NCI-H2196 treated with DMSO at 0.1 percent for 48 hours (cell line): ENCODE data around the gene NAPA.

Source experiments
- DNase-seq: peaks from one replicate; lab custom pipeline; 2025; ENCODE audit not compliant: unreplicated experiment; lab: John Stamatoyannopoulos, UW

Gene NAPA

DNA sequence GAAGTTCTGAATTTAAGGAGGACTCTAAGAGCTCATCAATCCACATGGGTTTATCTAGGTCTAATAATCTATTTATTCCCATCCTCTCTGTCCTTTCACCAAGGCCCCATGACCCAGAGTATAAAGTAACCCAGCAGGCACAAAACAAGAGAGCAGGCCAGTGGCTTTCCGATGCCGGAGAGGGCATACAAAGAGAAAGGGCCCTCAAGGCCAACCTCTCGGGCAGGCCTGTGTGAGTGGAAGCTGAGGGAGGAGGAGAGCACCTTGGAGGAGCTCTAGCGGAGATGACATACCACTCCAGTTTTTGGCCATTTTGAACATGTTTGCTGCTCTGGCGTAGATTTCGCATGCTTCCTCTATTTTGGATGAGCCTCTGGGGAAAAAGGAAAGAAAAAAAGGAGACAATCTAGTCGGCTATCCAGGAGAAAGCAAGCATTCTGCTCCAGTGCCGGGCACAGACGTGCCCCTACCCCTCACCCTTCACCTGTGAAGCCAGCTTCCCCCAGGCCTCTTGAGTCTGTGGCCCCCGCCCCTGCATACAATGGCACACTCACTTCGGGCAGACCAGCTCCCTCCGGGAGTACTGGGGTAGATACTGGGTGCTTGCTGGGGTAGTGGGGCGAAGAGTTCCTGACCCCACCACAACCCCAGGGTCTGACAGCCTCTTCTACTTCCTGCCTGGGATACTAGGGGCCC lies 11.6 kb downstream of the NAPA start:
- DNase-seq: no peak

DNA sequence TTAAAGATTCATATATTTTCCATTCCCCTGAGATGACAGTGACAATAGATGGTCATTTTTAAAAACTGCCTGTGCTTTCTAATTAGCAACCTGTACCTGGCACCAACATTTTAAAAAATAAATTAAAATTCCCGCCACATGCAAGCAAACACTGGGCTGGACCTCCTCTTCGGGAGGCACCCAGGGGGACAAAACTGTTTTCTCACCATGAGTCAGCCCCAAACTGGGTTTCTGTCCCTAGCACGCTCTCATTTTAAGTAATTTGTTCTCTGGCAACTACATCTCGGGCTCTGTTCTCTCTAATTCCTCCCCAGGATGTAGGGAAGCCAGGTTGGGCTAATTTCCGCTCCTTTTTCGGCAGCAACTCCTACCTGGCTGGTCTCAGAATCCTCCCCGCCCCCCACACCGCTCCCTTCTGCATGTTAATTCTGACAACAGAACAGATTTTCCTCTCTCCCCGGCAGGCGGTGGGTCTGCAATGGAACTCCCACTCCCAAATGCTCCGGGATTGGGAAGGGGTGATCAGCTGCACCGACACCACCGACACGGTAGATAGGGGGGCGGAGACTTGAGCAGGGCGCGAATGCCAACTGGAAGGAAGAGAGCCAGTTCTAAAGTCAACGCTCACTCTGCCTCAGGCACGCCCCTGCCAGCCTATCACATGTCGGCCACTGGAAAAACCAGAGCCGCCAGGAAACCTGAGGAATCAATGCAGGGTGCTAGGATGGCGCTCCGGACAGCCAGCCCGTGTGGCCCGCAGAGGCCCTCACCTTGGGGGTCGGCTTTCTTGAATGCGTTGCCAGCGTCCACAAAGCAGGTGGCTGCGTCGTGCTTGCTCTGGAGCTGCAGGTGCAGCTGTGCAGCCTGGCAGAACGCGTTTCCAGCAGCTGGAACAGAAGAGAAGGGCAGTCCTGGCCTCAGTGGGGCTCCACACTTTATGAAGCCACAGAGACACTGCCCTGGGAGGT lies 14.7 kb downstream of the NAPA start:
- no peak for DNase-seq

DNA sequence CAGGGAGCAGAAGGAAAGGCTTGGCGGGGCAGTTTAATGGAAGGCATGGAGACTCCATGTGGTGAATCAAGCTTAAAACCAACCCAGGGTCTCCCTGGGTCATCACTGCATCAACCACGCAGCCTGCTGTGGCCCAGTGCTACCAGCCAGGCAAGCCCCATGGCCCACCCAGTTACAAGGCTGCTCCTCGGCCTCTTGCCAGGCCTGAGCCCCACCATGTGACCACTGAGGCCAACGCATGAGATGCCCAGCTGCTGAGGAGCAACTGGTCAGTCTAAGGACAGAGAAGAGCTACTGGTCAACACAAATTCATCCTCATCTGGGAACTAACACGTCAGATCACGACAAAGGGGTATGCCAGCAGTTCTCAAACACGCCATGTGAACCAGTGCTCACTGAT lies 15.5 kb downstream of the NAPA start:
- DNase-seq: no peak

DNA sequence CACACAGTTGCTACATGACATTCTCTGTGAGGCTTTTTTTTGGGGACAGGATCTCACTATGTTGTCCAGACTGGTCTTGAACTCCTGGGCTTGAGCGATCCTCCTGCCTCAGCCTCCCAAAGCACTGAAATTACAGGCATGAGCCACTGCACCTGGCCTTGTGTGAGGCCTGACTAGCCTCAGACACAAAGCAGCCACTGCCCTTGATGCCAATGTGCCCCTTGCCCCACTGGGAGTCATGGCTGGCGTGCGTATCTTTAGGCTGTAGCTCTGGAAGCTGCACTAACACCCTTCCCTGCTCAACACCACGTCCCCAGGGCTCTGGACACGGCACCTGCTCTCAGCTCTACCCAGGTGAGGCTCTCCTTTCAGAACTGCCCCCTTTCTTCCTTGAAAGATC lies 16.3 kb downstream of the NAPA start:
- no peak for DNase-seq

DNA sequence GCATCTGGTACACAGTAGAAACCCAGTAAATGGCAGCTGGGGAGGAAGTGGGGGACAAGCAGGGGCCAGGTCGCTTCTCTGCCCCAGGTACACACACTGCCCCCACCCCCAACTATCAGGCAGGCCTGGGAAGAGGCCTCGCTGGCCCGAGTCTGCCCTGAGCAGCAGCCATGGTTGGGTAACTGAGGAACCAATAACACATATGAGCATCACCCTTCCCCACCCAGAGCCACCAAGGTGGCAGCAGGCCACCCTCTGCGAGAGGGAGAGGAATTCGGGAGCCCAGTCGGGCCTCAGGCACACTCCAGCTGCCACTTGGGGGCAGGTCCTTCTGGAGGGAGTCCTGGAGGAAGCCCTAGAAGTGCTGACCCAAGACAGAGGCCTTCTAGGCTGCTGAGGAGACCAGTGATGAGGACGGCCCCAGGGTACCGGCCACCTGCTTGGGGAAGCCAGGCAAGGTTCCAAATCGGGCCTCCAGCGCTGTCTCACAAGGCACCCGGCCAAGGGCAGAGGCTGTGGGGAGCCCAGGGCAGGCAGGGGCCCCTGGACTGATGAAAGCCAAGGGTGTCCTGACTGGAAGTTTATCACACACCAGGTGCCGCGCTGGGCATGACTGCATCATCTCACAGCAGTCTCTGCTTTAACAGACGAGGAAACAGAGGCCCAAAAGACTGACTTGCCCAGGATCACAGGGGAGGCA lies 16.9 kb downstream of the NAPA start:
- no peak for DNase-seq

DNA sequence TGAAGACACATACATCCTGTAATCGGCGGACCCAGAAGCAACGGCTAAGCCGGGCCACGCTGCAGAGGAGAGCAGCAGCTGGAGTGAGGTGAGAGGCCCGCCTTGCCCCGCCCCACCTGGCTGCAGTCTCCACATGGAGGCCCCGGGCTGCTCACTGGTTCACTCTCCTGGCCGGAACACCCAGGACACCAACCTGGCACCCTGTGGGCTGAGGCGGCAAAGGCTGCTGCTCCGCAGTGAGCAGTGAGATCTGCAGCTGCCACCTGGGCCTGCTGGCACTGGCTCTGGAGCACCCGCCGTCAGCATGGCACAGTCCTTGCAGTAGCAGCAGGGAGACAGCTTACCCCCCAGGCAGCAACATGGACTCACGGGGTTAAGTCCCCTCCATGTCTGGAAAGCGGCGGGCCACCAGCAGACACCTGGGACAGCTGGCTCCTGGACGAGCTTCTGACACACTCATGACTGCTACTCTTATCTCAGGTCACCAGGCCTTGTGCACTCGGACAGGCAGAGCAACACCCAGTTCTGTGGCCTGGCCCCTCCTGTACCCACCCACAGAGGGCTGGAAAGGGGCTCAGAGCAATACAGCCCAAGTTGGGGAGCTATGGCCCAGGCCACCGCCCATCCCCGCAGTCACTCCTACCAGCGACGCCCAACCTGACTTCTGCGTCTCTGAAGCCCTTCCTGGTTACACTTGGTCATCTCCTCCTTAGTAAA lies 17.7 kb downstream of the NAPA start:
- DNase-seq: peak; percentile 80

DNA sequence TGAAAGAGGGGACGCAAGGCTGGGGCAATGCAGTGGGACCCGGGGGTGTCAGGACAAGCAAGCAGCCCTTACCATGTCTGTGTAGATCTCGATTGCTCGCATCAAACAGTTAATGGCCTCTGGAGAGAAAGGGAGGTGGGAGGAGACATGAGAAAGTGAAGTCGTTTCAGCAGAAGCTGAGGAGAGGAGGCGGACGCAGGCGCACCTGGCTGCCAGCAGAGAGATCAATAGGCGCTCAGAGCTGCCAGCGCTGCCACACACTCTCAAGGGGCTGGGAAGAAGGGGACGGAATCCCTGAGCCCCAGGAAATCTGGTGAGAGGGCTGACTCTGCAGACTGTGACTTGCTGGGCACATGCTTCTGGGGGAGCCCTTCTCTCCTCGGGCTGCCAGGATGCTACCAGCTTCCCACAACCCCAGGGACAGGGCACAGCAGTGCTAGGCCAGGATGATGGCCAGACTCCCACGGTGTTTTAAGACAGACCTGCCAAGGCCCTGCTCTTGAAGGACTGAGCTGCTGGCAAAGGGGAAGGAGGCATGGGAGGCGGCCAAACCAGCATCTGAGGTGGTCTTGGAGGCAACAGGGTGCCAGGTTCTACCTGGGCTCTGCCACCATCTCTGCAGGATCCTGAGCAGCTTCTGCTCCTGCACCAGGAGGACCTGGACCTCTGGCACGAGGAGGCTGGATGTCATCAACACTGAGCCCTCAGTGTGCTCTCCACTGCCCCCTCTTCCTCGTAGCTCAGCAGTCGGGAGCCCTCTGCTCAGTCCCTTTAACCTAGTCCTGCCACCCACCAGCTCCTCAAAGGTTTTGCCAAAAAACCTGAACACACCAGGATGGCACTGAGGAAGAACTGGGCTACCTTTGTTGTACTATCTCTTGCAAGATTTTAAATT lies 19.1 kb downstream of the NAPA start:
- DNase-seq: no peak

DNA sequence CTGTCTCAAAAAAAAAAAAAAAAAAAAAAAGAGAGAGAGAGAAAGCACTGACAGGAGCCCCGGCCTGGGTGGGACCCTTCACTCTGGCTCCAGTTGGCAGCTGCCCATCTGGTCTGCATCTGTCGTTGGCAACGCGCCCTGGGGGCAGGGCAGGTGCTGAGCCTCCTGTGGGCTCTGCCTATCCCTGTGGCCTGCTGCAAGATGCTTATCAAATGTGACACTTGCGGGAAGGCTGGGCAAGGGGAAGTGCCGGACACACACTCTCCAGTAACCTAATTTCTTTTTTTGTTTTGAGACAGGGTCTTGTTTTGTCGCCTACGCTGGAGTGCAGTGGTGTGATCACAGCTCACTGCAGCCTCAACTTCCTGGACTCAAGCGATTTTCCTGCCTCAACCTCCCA lies 20.1 kb downstream of the NAPA start:
- DNase-seq: peak; percentile 42

DNA sequence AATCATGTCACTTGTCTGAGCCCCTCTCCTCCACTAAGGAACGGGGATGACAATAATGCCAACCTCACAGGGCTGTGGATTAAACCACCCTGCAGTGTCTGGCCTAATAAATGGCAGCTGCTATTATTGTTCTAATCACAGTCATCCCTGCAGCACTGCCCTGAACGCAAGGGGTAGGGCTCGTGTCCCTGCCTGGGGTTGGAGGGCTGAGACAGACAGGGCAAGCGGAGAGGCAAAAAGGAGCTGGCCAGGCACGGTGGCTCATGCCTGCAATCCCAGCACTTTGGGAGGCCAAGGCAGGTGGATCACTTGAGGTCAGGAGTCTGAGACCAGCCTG lies 20.7 kb downstream of the NAPA start:
- DNase-seq: no peak

DNA sequence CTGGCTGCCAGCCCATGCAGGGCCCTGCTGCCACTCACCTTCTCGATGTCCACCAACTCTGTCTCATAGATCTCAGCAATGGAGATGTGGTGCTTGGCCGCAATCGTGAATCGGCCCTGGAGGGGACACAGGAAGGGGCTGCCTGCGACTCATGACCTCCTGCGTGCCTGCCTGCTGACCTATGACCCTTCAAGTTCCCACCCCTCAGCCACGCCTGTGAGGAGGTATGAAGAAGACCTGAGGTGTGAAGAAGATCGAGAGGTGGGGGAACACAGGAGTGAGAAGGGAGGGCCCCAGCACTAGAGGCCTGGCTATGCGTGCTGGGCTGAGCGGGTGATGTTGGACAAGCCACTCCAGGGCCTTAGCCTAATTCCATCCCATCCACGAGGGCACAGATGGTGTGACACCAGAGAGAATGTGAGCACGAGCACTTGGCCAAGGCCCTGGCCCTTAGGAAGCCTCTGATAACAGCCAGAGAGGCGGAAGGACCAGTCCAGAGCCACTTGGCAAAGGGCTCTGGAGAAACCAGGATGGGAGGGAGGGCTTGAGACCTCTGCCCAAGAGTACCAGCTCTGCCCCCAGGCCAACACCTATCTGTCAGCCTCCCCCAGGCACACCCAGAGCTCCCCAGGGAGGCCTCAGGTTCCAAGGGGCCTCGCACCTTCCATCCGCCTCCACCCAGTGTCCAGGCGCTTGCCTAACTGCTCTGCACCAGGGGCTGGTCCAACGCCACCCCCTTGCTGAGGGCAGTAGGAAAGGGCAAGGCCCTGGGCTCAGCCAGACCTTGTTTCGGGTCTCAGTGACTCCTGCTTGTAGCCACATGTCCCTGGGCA lies 21.3 kb downstream of the NAPA start:
- no peak for DNase-seq

DNA sequence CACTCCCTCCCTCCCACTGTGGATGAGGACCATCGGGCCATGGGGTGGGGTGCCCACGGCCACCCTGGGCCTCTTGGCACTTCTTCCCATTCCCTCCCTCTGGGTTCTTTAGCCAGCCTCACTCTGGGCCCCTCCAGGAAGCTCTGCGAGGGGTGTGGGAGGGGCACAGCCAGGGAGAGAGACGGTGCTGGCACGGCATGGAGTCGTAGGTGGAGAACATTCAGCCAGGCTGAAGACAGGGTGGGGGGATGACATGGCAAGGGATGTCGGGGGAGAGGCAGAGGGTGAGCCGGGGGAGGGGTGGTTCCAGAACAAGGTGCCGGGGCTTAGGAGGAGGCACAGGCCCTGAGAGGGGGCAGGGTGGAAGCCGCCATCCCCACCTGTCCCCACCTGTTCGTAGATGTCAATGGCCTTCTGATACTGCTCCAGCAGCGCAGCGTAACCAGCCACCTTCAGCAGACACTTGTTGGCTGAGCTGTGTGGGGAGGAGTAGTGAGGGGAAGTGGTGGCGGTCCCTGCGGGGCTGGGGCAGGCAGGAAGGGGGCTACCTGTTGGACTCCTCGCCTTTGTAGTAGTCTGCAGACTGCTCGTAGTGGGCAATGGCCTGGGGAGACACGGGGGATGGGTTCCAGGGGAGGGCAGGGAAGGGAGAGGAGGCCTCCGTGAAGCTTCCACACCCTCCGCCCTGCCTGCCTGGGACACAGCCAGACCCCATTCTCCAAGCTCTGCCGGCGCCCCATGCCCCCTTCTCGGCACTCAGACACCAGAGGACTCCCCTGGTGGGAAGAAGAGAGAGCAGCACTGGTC lies 22.1 kb downstream of the NAPA start:
- DNase-seq: no peak

DNA sequence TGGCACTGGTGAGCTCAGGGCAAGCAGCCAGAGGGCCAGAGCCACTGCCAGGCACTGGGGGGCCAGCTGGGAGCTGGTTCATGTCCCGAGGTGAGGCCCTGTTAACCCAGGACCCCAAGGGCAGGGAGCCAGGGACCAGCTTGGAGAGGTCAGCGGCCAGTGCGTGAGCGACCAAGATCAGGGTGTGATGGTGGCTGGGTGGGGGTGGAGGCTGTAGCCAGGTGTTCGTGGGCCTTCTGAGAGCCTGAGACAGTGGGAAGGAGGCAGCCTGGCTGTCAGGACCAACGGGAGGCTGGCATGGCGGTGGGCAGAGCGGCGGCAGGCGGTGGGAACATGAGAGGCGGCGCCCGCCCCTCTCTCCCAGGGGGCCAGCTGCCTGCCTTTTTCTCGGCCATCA lies 22.7 kb downstream of the NAPA start:
- DNase-seq: no peak

DNA sequence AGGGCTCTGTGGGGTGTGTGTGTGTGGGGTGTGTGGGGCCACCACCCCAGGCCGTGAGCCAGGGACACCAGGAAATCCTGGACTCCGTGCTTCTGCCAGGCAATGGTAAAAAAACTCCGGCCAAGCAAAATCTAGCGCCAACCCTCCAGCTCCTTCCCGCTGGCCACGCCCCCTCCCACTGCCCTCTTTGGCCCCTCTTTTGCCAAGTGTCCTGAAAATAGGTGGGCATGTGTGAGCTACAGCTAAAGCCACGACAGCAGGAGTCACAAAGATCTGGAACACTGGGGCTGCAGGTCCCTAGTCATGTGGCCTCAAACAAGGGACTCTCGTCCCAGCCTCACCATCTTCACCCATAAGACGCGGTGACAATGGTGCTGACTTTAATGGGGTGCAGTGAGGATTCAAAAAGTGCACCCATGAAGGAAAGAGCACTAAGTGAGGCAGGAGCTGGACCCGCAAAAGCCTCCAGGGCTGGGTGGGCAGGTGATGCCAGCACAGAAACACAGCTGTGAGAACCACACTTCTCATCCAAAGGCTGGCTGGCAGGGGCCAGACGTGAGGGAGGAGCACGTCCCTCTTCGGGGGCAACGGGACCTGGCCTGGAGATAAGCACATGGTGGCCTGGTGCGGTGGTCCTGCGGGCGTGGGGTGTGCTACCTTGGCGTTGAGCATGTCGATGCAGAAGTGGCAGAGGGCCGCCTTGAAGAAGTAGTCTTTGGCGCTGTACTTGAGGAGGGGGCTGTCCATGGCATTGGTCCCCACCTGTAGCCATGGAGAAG lies 23.3 kb downstream of the NAPA start:
- no peak for DNase-seq

DNA sequence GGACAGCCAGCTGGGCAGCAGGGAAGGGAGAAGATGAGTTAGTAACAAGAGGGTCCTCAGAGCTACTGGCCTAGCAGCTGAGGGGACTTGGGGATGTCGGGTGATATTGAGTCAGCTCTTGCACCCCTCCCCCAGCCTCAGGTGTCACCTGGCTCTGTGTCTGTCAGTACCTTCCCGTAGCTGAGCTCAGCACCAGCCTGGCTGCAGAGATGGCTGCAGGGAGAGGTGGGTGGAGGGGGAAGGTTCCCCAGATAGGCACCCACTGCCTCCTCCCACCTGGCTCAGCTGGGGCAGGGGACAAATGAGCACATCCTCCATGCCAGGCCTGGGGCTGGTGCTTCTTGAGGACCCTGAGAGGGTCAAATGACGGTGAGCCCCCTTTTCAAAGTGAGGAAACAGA lies 24.0 kb downstream of the NAPA start:
- DNase-seq: no peak

DNA sequence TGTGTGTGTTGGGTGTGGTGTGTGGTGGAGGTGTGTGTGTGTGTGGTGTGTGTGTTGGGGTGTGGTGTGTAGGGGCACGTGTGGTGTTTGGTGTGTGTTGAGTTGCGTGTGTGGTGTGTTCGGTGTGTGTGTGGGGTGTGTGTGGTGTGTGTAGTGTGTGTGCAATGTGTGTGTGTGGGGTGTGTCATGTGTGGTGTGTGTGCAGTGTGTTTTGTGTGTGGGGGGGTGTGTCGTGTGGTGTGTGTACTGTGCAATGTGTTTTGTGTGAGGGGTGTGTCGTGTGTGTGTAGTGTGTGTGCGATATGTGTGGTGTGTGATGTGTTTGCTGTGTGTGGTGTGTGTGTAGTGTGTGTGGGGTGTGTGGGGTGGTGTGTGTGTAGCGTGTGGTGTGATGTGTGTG lies 24.8 kb downstream of the NAPA start:
- DNase-seq: no peak

DNA sequence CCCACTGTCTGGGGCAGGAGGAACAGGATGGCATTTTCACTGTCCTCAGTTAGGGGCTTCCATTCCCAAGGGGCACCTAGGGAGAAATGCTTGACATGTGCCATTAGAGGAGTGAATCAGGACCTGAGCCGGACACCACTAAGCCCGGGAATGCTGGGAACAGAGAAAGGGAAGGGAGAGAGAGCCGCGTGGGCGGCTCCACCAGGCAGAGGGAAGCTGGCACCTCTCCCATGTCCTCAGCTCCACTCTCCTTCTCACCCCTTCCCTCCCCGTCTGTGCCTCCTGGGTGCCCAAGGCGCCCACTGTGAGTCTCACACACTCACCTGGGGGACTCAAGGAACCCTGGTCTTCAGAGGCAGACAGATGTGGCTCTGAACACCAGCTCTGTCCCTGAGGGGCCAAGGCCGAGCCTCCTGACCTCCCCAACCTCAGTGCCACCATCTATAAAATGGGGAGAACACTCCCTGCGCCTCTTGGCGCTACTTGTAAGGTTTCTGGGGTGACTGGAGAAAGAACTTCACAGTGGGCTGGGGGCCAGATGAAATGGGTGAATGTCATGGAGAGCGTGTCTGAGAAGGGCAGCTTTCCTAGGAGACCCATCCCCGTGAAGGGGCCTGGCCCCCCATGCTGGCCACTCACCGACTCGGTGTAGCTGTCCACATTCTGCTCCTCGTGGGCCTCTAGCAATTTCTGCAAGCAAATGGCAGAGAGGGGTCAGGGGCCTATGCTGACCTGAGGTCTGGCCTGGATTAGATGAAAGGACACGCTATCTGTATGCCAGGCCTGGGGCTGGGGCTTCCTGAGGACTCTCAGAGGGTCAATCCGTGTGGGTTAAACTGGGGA lies 25.6 kb downstream of the NAPA start:
- DNase-seq: no peak
